HCT116 (cell line): ENCODE data around the gene MUC21. TPM values are rescaled to one million over a fixed set of nuclear protein-coding genes. Genes with fewer than 3 reads are reported as not detected.

Experiments
- ATAC-seq: fragments of 200-7000 bp; cut with Tn5 transposase; 2 replicates; pipeline ENCODE4 v1.9.1; 2020; ENCODE audit warnings: mild to moderate bottlenecking, moderate library complexity
- BruUV-seq: library from RNA; stranded (reverse); fragments of 400-500 nt; replicated peaks from 2 replicates; lab custom pipeline; 2021; lab: Mats Ljungman, UMichigan
- CTCF ChIA-PET: fragments of 300-600 bp; sonication (Branson Sonifier 250); formaldehyde crosslinking; loops from one replicate; lab custom pipeline; 2021; ENCODE audit warnings: antibody characterized with exemption; lab: Charles Lee
- POLR2A ChIA-PET: fragments of 300-600, 350-600 bp; sonication (Branson Sonifier 250); formaldehyde crosslinking; loops from one replicate; lab custom pipeline; 2021; ENCODE audit warnings: antibody characterized with exemption; lab: Charles Lee
- RAD21 ChIA-PET, 2 experiments: fragments of 300-600 bp; sonication (Branson Sonifier 250); formaldehyde crosslinking; loops; one replicate each; lab custom pipeline; 2023; ENCODE audit warnings: low total read pairs in 2 of 2; ENCODE audit not compliant: uncharacterized antibody in 2 of 2, unreplicated experiment in 2 of 2, low non-redundant PET in 1 of 2; lab: Charles Lee
- DNase-seq: peaks from one replicate; pipeline ENCODE4 v3.0.0-alpha.2; 2010; ENCODE audit warnings: low read depth, low spot score
- H2AFZ ChIP-seq: fragments of 200-600 bp; shearing (Covaris generic), sonication (generic); 2 replicates; pipeline ENCODE4 v1.6.1; 2017; ENCODE audit warnings: low read depth, mixed run types, mixed read lengths, antibody characterized with exemption, low read length; ENCODE audit not compliant: poor library complexity, severe bottlenecking
- H3K27ac ChIP-seq: 2 replicates; pipeline ENCODE4 v1.5.1; 2012; ENCODE audit warnings: low read depth, low read length
- H3K27me3 ChIP-seq: fragments of 200-600 bp; sonication (generic); 2 replicates; pipeline ENCODE4 v1.6.1; 2016; ENCODE audit warnings: mixed run types, low read length, mixed read lengths; ENCODE audit not compliant: insufficient read depth
- H3K36me3 ChIP-seq, 2 experiments: fragments of 200-500 bp in 1 of 2; fragments of 200-600 bp in 1 of 2; sonication (Bioruptor generic) in 1 of 2; sonication (generic) in 1 of 2; 2 replicates each; pipeline versions ENCODE4 v1.5.1 to v1.6.1; 2014 to 2016; ENCODE audit warnings: low read length in 2 of 2, inconsistent platforms in 1 of 2, mixed read lengths in 1 of 2, mixed run types in 1 of 2; ENCODE audit not compliant: insufficient read depth in 2 of 2, control insufficient read depth in 1 of 2
- H3K4me1 ChIP-seq, 2 experiments: fragments of 200-600 bp in 1 of 2; sonication (generic) in 1 of 2; 2 replicates each; pipeline versions ENCODE4 v1.5.1 to v1.6.1; 2012 to 2017; ENCODE audit warnings: low read length in 2 of 2, inconsistent platforms in 1 of 2, mild to moderate bottlenecking in 1 of 2, mixed read lengths in 1 of 2, mixed run types in 1 of 2, moderate library complexity in 1 of 2; ENCODE audit not compliant: insufficient read depth in 2 of 2, control insufficient read depth in 1 of 2
- H3K4me2 ChIP-seq: fragments of 200-600 bp; sonication (generic); 2 replicates; pipeline ENCODE4 v1.6.1; 2017; ENCODE audit warnings: mixed run types, low read length, mixed read lengths
- H3K4me3 ChIP-seq, 2 experiments: fragments of 200-600 bp in 1 of 2; sonication (generic) in 1 of 2; replicated peaks in 1 of 2; 2 replicates each; pipeline ENCODE4 v1.5.1; 2011 to 2016; ENCODE audit warnings: low read length in 2 of 2, control low read depth in 1 of 2, low read depth in 1 of 2, mild to moderate bottlenecking in 1 of 2, mixed read lengths in 1 of 2, mixed run types in 1 of 2
- H3K79me2 ChIP-seq: fragments of 200-600 bp; sonication (generic); 2 replicates; pipeline ENCODE4 v1.6.1; 2017; ENCODE audit warnings: mild to moderate bottlenecking, mixed run types, low read length, moderate library complexity, mixed read lengths; ENCODE audit not compliant: insufficient read depth
- H3K9ac ChIP-seq: fragments of 200-600 bp; sonication (generic); 2 replicates; pipeline ENCODE4 v1.6.1; 2016; ENCODE audit warnings: low read length, mixed read lengths
- H3K9me2 ChIP-seq: fragments of 200-600 bp; sonication (generic), shearing (Covaris generic); 2 replicates; pipeline ENCODE4 v1.6.1; 2017; ENCODE audit warnings: mixed run types, mild to moderate bottlenecking, moderate library complexity; ENCODE audit not compliant: insufficient read depth
- H3K9me3 ChIP-seq, 2 experiments: fragments of 200-500 bp in 1 of 2; fragments of 200-600 bp in 1 of 2; sonication (Bioruptor generic) in 1 of 2; sonication (generic) in 1 of 2; 2 replicates each; pipeline ENCODE4 v1.6.1; 2014 to 2017; ENCODE audit warnings: low read length in 2 of 2, mixed read lengths in 2 of 2, inconsistent platforms in 1 of 2, low read depth in 1 of 2, mild to moderate bottlenecking in 1 of 2, mixed run types in 1 of 2, moderate library complexity in 1 of 2; ENCODE audit not compliant: control insufficient read depth in 1 of 2, insufficient read depth in 1 of 2
- H4K20me1 ChIP-seq: fragments of 200-600 bp; sonication (generic), shearing (Covaris generic); 2 replicates; pipeline ENCODE4 v1.6.1; 2017; ENCODE audit warnings: mixed run types, mild to moderate bottlenecking, moderate library complexity; ENCODE audit not compliant: insufficient read depth
- ATF3 ChIP-seq: IDR thresholded peaks from 2 replicates; pipeline ENCODE4 v1.6.1; 2012
- CBX3 ChIP-seq: IDR thresholded peaks from 2 replicates; pipeline ENCODE4 v1.6.1; 2012; ENCODE audit warnings: low read depth
- CTCF ChIP-seq, 3 experiments: fragments of 200-600 bp in 1 of 3; sonication (generic) in 1 of 3; IDR thresholded peaks in 2 of 3; conservative IDR thresholded peaks in 1 of 3; 2 replicates each; pipeline ENCODE4 v1.5.1; 2012 to 2017; ENCODE audit warnings: low read depth in 2 of 3, low read length in 2 of 3, antibody characterized with exemption in 1 of 3, borderline replicate concordance in 1 of 3, control low read depth in 1 of 3, mild to moderate bottlenecking in 1 of 3, mixed read lengths in 1 of 3, mixed run types in 1 of 3, moderate library complexity in 1 of 3; ENCODE audit not compliant: insufficient read depth in 1 of 3
- EZH2phosphoT487 ChIP-seq: fragments of 200-600 bp; IDR thresholded peaks from 2 replicates; pipeline ENCODE4 v1.6.1; 2018; ENCODE audit warnings: antibody characterized with exemption, borderline replicate concordance
- JUND ChIP-seq: IDR thresholded peaks from 2 replicates; pipeline ENCODE4 v1.6.1; 2012
- MAX ChIP-seq: IDR thresholded peaks from 2 replicates; pipeline ENCODE4 v1.6.1; 2012
- POLR2A ChIP-seq: IDR thresholded peaks from 2 replicates; pipeline ENCODE4 v1.7.0; 2011; ENCODE audit warnings: borderline replicate concordance; ENCODE audit not compliant: insufficient read depth, insufficient read length; ENCODE audit errors: extremely low read depth
- POLR2AphosphoS5 ChIP-seq: IDR thresholded peaks from 2 replicates; pipeline ENCODE4 v1.6.1; 2011; ENCODE audit warnings: mild to moderate bottlenecking, low read depth, low read length, moderate library complexity
- RAD21 ChIP-seq: IDR thresholded peaks from 2 replicates; pipeline ENCODE4 v1.6.1; 2012; ENCODE audit warnings: low read depth, mild to moderate bottlenecking
- REST ChIP-seq: IDR thresholded peaks from 2 replicates; pipeline ENCODE4 v1.6.1; 2012; ENCODE audit warnings: low read depth
- SP1 ChIP-seq: IDR thresholded peaks from 2 replicates; pipeline ENCODE4 v1.6.1; 2012; ENCODE audit warnings: low read depth
- TCF7L2 ChIP-seq: IDR thresholded peaks from 2 replicates; pipeline ENCODE4 v1.7.0; 2011; ENCODE audit warnings: borderline replicate concordance, inconsistent platforms; ENCODE audit not compliant: insufficient read depth, insufficient read length; ENCODE audit errors: extremely low read depth
- YY1 ChIP-seq: IDR thresholded peaks from 2 replicates; pipeline ENCODE4 v1.6.1; 2011; ENCODE audit warnings: low read length, low read depth, moderate library complexity, mild to moderate bottlenecking; ENCODE audit not compliant: insufficient replicate concordance; ENCODE audit errors: extremely low read depth
- ZBTB33 ChIP-seq: IDR thresholded peaks from 2 replicates; pipeline ENCODE4 v1.6.1; 2011; ENCODE audit warnings: mild to moderate bottlenecking, low read length, moderate library complexity; ENCODE audit not compliant: insufficient replicate concordance; ENCODE audit errors: extremely low read depth
- intact Hi-C: fragments of 100-400 bp; cut with micrococcal nuclease; formaldehyde crosslinking; loops from 2 replicates; pipeline ENCODE4 v1.10.0; 2022
- total RNA-seq: library from RNA; stranded (reverse); gene quantifications from one replicate; pipeline ENCODE4 v1.2.1, GENCODE V29; 2021; ENCODE audit not compliant: unreplicated experiment

MUC21 gene
- total RNA-seq, 1 experiment from 2014 or later = not detected

GRCh38 chr6:30947231-30947630 lies 36.3 kb upstream of the MUC21 start:
- BruUV-seq = no TSS peak
- H3K9ac ChIP-seq = no peak overlapping the region
- H4K20me1 ChIP-seq = no peaks in the 10 kb centered on the region
- no peaks in the 10 kb centered on the region for H3K27me3 ChIP-seq
- no peaks in the 10 kb centered on the region for H3K36me3 ChIP-seq
- H2AFZ ChIP-seq = no peak overlapping the region
- no peak overlapping the region for H3K4me2 ChIP-seq
- H3K4me1 ChIP-seq = peaks cover 11 to 12% of the 10 kb centered on the region in 2 experiments
- ATAC-seq (no peak), DNase-seq (no peak)
- H3K79me2 ChIP-seq = no peaks in the 10 kb centered on the region
- H3K27ac ChIP-seq = no peak overlapping the region
- CTCF ChIA-PET = no interaction called here
- no peak overlapping the region for H3K4me3 ChIP-seq
- RAD21 ChIA-PET = no interaction called here
- no peaks in the 10 kb centered on the region for H3K9me3 ChIP-seq
- POLR2A ChIA-PET = no interaction called here
- intact Hi-C loops = no loop called here
- TF ChIP-seq ATF3 = no peak
- TF ChIP-seq MAX = no peak
- TF ChIP-seq CBX3 = no peak
- no peak for TF ChIP-seq EZH2phosphoT487
- TF ChIP-seq RAD21 = no peak
- TF ChIP-seq CTCF (IDR thresholded peaks at IDR 0.05 in 2 of 3, conservative IDR thresholded peaks at IDR 0.05 in 1 of 3; ENCODE audit: borderline replicate concordance in 1 of 3, insufficient read depth in 1 of 3, low read depth in 2 of 3, low read length in 2 of 3) = no peak
- no peak for TF ChIP-seq SP1
- no peak for TF ChIP-seq POLR2A
- TF ChIP-seq YY1 = no peak
- no peak for TF ChIP-seq TCF7L2
- TF ChIP-seq ZBTB33 = no peak
- no peak for TF ChIP-seq POLR2AphosphoS5
- no peak for TF ChIP-seq REST
- no peak for TF ChIP-seq JUND
- no peaks in the 10 kb centered on the region for H3K9me2 ChIP-seq
